Measurements from ENCODE around the gene TAF1B. TPM values are rescaled to one million over a fixed set of nuclear protein-coding genes. Genes with fewer than 3 reads are reported as not detected.

The TAF1B gene
- total RNA-seq, 1 donor from 2014 or later = 28.2 TPM

DNA sequence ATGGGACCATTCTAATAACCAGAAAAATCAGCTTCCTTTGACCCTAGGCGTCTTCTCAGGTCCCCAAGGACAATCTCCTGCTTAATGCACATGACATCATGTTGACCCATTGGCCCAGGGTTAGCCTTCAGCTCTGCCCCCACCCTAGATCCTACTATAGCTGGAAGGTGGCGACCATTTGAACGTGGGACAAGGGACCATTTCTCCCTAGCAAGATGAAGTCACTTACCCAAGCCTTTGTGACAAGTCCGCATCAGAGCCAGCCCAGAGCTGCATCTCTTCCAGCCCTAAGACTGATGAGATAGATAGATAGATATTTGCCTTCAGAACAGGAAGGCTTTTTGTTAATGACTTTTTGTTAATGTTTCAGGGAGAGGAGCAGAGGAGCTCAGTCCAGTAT, 28.2 kb upstream of the TAF1B start:
- peaks cover 9% of the 10 kb centered on the region for H3K4me1 Mint-ChIP-seq
- H3K9me3 Mint-ChIP-seq = no peaks in the 10 kb centered on the region
- no peak overlapping the region for H3K27ac Mint-ChIP-seq
- no peaks in the 10 kb centered on the region for H3K27me3 Mint-ChIP-seq (ENCODE audit: low read depth)
- no peaks in the 10 kb centered on the region for H3K36me3 Mint-ChIP-seq
- no peak for DNase-seq (ENCODE audit: low spot score in 2 of 2, unreplicated experiment in 2 of 2)
- TF ChIP-seq, protein P1, sequence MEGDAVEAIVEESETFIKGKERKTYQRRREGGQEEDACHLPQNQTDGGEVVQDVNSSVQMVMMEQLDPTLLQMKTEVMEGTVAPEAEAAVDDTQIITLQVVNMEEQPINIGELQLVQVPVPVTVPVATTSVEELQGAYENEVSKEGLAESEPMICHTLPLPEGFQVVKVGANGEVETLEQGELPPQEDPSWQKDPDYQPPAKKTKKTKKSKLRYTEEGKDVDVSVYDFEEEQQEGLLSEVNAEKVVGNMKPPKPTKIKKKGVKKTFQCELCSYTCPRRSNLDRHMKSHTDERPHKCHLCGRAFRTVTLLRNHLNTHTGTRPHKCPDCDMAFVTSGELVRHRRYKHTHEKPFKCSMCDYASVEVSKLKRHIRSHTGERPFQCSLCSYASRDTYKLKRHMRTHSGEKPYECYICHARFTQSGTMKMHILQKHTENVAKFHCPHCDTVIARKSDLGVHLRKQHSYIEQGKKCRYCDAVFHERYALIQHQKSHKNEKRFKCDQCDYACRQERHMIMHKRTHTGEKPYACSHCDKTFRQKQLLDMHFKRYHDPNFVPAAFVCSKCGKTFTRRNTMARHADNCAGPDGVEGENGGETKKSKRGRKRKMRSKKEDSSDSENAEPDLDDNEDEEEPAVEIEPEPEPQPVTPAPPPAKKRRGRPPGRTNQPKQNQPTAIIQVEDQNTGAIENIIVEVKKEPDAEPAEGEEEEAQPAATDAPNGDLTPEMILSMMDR (IDR thresholded peaks at IDR 0.05; ENCODE audit: unreplicated experiment) = no peak
- H3K4me3 Mint-ChIP-seq = no peak overlapping the region

DNA sequence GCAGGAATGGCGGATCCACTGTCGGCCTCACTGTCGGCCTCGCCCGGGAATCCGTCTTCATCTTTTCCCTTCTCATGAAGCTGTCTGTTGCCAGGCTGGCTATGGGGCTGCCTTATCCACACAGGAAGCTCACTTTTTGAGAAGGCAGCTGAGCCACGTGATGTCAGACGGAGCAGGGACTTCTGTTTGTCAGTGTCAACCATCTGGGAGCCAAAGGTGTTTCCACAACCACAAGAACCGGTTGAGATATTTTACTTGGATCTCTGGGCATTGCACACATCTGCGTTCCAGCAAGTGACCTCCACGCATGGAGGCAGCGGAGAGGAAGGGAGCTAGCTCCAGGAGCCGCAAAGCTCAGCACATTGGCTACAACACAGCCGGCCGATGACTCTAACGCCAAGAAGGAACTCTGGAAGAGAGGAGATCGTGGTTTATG, 27.4 kb upstream of the TAF1B start:
- peaks cover 8% of the 10 kb centered on the region for H3K4me1 Mint-ChIP-seq
- H3K4me3 Mint-ChIP-seq = no peak overlapping the region
- TF ChIP-seq, protein P1 (IDR thresholded peaks at IDR 0.05; ENCODE audit: unreplicated experiment) = no peak
- no peaks in the 10 kb centered on the region for H3K27me3 Mint-ChIP-seq (ENCODE audit: low read depth)
- H3K9me3 Mint-ChIP-seq = no peaks in the 10 kb centered on the region
- no peak overlapping the region for H3K27ac Mint-ChIP-seq
- no peaks in the 10 kb centered on the region for H3K36me3 Mint-ChIP-seq
- DNase-seq (ENCODE audit: low spot score in 2 of 2, unreplicated experiment in 2 of 2) = no peak

DNA sequence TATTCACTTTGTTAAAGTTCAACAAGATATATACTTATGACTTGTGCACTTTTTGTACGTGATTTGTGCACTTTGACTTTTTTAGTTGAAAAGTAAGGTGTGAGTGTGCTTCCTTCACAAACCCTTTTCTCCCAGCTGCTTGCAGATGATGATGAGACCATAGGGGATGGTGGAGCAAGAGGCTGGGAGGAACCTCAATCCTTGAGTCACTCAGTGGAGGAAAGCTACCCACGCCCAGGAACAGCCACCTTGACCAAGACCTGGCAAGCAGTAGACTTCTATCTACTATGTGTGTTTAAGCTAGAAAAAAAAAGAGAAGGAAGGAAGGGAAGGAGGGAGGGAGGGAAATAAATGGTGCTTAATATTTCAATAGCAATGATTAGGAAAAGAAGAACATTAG, 25.2 kb upstream of the TAF1B start:
- Mint-ChIP-seq H3K27me3 (ENCODE audit: low read depth) (no peaks in the 10 kb centered on the region), H3K4me1 (peaks cover 8% of the 10 kb centered on the region), H3K4me3 (no peak overlapping the region), H3K36me3 (no peaks in the 10 kb centered on the region), H3K9me3 (no peaks in the 10 kb centered on the region), H3K27ac (no peak overlapping the region)
- TF ChIP-seq, protein P1 (IDR thresholded peaks at IDR 0.05; ENCODE audit: unreplicated experiment) = no peak
- DNase-seq (ENCODE audit: low spot score in 2 of 2, unreplicated experiment in 2 of 2) = no peak

GRCh38 chr2:9819551-9819950, 23.7 kb upstream of the TAF1B start:
- Mint-ChIP-seq H3K27ac (no peak overlapping the region), H3K4me1 (peaks cover 2% of the 10 kb centered on the region), H3K4me3 (no peak overlapping the region), H3K27me3 (ENCODE audit: low read depth) (no peaks in the 10 kb centered on the region), H3K36me3 (no peaks in the 10 kb centered on the region), H3K9me3 (no peaks in the 10 kb centered on the region)
- TF ChIP-seq, protein P1 (IDR thresholded peaks at IDR 0.05; ENCODE audit: unreplicated experiment) = no peak
- no peak for DNase-seq (ENCODE audit: low spot score in 2 of 2, unreplicated experiment in 2 of 2)

DNA sequence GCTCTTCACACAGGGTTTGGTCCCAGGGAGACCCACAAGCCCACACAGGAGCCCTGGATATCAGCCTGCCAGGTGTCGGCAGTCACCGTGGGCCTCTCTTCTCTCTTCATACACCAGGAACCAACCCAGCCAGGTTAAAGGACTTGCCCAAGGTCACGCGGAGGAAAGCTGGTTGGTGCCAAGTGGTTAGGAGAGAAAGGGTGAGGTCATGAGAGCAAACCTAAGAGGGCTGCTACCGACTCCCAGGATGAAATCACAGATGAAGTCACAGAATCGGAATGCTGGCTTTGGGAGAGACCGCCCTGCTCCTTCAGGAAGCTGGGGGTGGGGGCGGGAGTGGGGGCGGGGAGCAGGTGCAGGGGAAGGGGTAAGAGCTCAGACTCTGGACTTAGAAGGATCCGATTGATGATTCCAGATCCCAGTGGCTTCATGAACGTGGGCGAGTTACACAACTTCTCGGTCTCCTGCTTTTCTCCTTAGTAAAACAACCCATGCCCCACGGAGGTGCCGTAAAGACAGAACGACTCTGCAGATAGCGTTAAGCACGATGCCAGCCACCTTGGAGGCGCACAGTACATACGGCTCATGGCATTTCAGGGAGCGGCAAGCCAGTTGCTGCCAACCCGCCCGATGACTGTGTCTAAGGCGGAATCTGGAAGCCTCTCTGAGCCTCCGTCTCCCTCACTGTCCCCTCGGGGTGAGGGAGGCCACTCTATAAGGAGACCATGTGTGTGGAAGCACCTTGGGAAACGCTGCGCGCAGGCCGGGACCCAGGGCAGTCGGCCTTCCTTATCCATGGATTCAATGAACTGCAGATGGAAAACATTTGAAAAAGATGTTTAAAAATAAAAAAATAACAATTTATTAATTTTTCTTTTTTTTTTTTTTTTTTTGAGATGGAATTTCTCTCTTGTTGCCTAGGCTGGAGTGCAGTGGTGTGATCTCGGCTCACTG, 23.0 kb upstream of the TAF1B start:
- no peak for DNase-seq (ENCODE audit: low spot score in 2 of 2, unreplicated experiment in 2 of 2)
- peaks cover 2% of the 10 kb centered on the region for H3K4me1 Mint-ChIP-seq
- TF ChIP-seq, protein P1 (IDR thresholded peaks at IDR 0.05; ENCODE audit: unreplicated experiment) = no peak
- H3K27me3 Mint-ChIP-seq (ENCODE audit: low read depth) = no peaks in the 10 kb centered on the region
- peak overlapping the region; percentile 5 for H3K27ac Mint-ChIP-seq
- no peaks in the 10 kb centered on the region for H3K9me3 Mint-ChIP-seq
- H3K36me3 Mint-ChIP-seq = no peaks in the 10 kb centered on the region
- no peak overlapping the region for H3K4me3 Mint-ChIP-seq

Measured in mesothelial cell of epicardium (in vitro differentiated cells).